WTC11 (cell line): ENCODE measurements around the gene MRPL14. TPM values are rescaled to one million over a fixed set of nuclear protein-coding genes. Genes with fewer than 3 reads are reported as not detected.

ENCODE experiments used
- ATAC-seq: fragments of 200-7000 bp; cut with Tn5 transposase; 2 replicates; pipeline ENCODE4 v1.10.0; 2021; ENCODE audit warnings: mild to moderate bottlenecking, moderate library complexity
- CTCF ChIA-PET: fragments of 300-600 bp; sonication (Branson Sonifier 250); formaldehyde crosslinking; loops from one replicate; lab custom pipeline; 2021; ENCODE audit warnings: antibody characterized with exemption; lab: Charles Lee
- POLR2A ChIA-PET: fragments of 350-600 bp; sonication (Branson Sonifier 250); formaldehyde crosslinking; loops from one replicate; lab custom pipeline; 2021; ENCODE audit warnings: antibody characterized with exemption; lab: Charles Lee
- DNase-seq: peaks from one replicate; pipeline ENCODE4 v3.0.0; 2021; ENCODE audit warnings: low spot score
- H3K27ac Mint-ChIP-seq: 2 replicates; pipeline ENCODE4 v1.8.0; 2021; ENCODE audit warnings: mixed read lengths
- H3K27me3 Mint-ChIP-seq: 2 replicates; pipeline ENCODE4 v1.8.0; 2021; ENCODE audit warnings: low read depth, mild to moderate bottlenecking, moderate library complexity, mixed read lengths
- H3K36me3 Mint-ChIP-seq: 2 replicates; pipeline ENCODE4 v1.8.0; 2021; ENCODE audit warnings: mixed read lengths
- H3K4me1 Mint-ChIP-seq: 2 replicates; pipeline ENCODE4 v1.8.0; 2022; ENCODE audit warnings: mixed read lengths
- H3K4me3 Mint-ChIP-seq: 2 replicates; pipeline ENCODE4 v1.8.0; 2021; ENCODE audit warnings: mild to moderate bottlenecking, moderate library complexity, mixed read lengths
- H3K9me3 Mint-ChIP-seq: 2 replicates; pipeline ENCODE4 v1.8.0; 2021; ENCODE audit warnings: mixed read lengths
- ATF1 ChIP-seq: sonication (generic); formaldehyde crosslinking; IDR thresholded peaks from 2 replicates; pipeline ENCODE4 v1.8.1; 2023; ENCODE audit warnings: mild to moderate bottlenecking, moderate library complexity, missing genetic modification reagents
- ELF4 ChIP-seq: sonication (generic); formaldehyde crosslinking; IDR thresholded peaks from 2 replicates; pipeline ENCODE4 v1.8.1; 2022; ENCODE audit warnings: low read depth, mild to moderate bottlenecking, moderate library complexity, missing genetic modification reagents
- ESRRA ChIP-seq: sonication (generic); formaldehyde crosslinking; IDR thresholded peaks from 2 replicates; pipeline ENCODE4 v1.8.1; 2022; ENCODE audit warnings: mild to moderate bottlenecking, missing genetic modification reagents, borderline replicate concordance
- ETV6 ChIP-seq: sonication (generic); formaldehyde crosslinking; IDR thresholded peaks from 2 replicates; pipeline ENCODE4 v1.8.1; 2022; ENCODE audit warnings: mild to moderate bottlenecking, missing genetic modification reagents
- GRHL2 ChIP-seq: fragments of 250-450 bp; sonication (Bioruptor Pico); IDR thresholded peaks from 2 replicates; pipeline ENCODE4 v1.8.0; 2022; ENCODE audit warnings: mild to moderate bottlenecking, moderate library complexity; ENCODE audit not compliant: insufficient replicate concordance, severe bottlenecking
- JAZF1 ChIP-seq: fragments of 250-450 bp; sonication (Bioruptor Pico); IDR thresholded peaks from 2 replicates; pipeline ENCODE4 v1.9.0; 2021; ENCODE audit warnings: moderate library complexity, mild to moderate bottlenecking, inconsistent platforms
- NFATC4 ChIP-seq: fragments of 250-450 bp; sonication (Bioruptor Pico); IDR thresholded peaks from 2 replicates; pipeline ENCODE4 v1.9.0; 2021; ENCODE audit warnings: mild to moderate bottlenecking
- NR2C2 ChIP-seq: sonication (generic); formaldehyde crosslinking; IDR thresholded peaks from 2 replicates; pipeline ENCODE4 v1.8.0; 2022; ENCODE audit warnings: mild to moderate bottlenecking, missing genetic modification reagents
- RORB ChIP-seq: fragments of 250-450 bp; sonication (Bioruptor Pico); IDR thresholded peaks from 2 replicates; pipeline ENCODE4 v1.9.0; 2021; ENCODE audit warnings: mild to moderate bottlenecking
- SMAD4 ChIP-seq: sonication (generic); formaldehyde crosslinking; IDR thresholded peaks from 2 replicates; pipeline ENCODE4 v1.8.0; 2022; ENCODE audit warnings: mild to moderate bottlenecking, missing genetic modification reagents
- SP1 ChIP-seq: sonication (generic); formaldehyde crosslinking; conservative IDR thresholded peaks from 2 replicates; pipeline ENCODE4 v1.8.1; 2022; ENCODE audit warnings: missing genetic modification reagents
- TEAD1 ChIP-seq: sonication (generic); formaldehyde crosslinking; IDR thresholded peaks from 2 replicates; pipeline ENCODE4 v1.8.0; 2022; ENCODE audit warnings: mild to moderate bottlenecking, missing genetic modification reagents
- ZNF263 ChIP-seq: sonication (generic); formaldehyde crosslinking; IDR thresholded peaks from 2 replicates; pipeline ENCODE4 v1.8.1; 2022; ENCODE audit warnings: low read depth, mild to moderate bottlenecking, moderate library complexity, missing genetic modification reagents
- ZNF423 ChIP-seq: fragments of 250-450 bp; sonication (Bioruptor Pico); IDR thresholded peaks from 2 replicates; pipeline ENCODE4 v2.1.2; 2022; ENCODE audit warnings: mild to moderate bottlenecking, moderate library complexity
- ZNF671 ChIP-seq: fragments of 250-450 bp; sonication (Bioruptor Pico); IDR thresholded peaks from 2 replicates; pipeline ENCODE4 v1.8.0; 2021; ENCODE audit warnings: mild to moderate bottlenecking
- total RNA-seq: library from RNA; stranded (reverse); gene quantifications from 3 replicates; pipeline ENCODE4 v1.2.3, GENCODE V29; 2021
- TF ChIP-seq, protein P1 (sequence below): sonication (generic); formaldehyde crosslinking; IDR thresholded peaks from 2 replicates; pipeline ENCODE4 v1.8.1; 2023; ENCODE audit warnings: mild to moderate bottlenecking, missing genetic modification reagents, borderline replicate concordance
- TF ChIP-seq, protein P2 (sequence below): sonication (generic); formaldehyde crosslinking; IDR thresholded peaks from 2 replicates; pipeline ENCODE4 v1.8.1; 2023; ENCODE audit warnings: mild to moderate bottlenecking, missing genetic modification reagents
- TF ChIP-seq, protein P3 (sequence below): sonication (generic); formaldehyde crosslinking; IDR thresholded peaks from 2 replicates; pipeline ENCODE4 v1.8.0; 2022; ENCODE audit warnings: mild to moderate bottlenecking, missing genetic modification reagents
- TF ChIP-seq, protein P4 (sequence below): fragments of 250-450 bp; sonication (Bioruptor Pico); IDR thresholded peaks from 2 replicates; pipeline ENCODE4 v2.1.2; 2022; ENCODE audit warnings: mild to moderate bottlenecking, moderate library complexity
- TF ChIP-seq, protein P5 (sequence below): sonication (generic); formaldehyde crosslinking; IDR thresholded peaks from 2 replicates; pipeline ENCODE4 v1.8.1; 2023; ENCODE audit warnings: mild to moderate bottlenecking, missing genetic modification reagents, moderate library complexity
- TF ChIP-seq, protein P6 (sequence below): sonication (generic); formaldehyde crosslinking; IDR thresholded peaks from 2 replicates; pipeline ENCODE4 v1.8.0; 2023; ENCODE audit warnings: missing genetic modification reagents
- TF ChIP-seq, protein P7 (sequence below): sonication (generic); formaldehyde crosslinking; IDR thresholded peaks from 2 replicates; pipeline ENCODE4 v1.8.1; 2022; ENCODE audit warnings: low read depth, mild to moderate bottlenecking, moderate library complexity, missing genetic modification reagents, borderline replicate concordance

The MRPL14 gene
- total RNA-seq, 1 experiment from 2014 or later = 74.2 TPM

DNA sequence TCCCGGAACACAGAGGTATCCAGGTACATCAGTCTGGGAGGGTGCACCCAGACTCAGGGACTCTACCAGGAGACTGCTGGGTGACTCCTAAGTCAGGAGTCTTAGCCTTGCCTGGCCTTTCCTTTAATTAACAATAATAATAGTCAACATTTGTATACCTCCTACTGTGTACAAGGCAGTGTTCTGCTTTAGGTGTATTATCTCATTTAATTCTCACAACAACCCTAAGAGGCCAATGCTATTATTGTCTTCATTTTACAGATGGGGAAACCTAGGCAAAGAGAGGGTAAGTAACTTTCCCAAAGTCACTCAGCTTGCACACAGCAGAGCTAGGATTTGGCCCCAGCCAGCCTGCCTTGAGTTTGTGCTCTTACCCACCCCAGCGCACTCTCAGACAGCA lies 39.6 kb downstream of the MRPL14 start (continued):
- TF ChIP-seq ZNF263 (CRISPR knock-in tag) (no peak), GRHL2 (CRISPR knock-in tag) (no peak), RORB (CRISPR knock-in tag) (no peak), NFATC4 (CRISPR knock-in tag) (no peak), ESRRA (CRISPR knock-in tag) (no peak)
- TF ChIP-seq, protein P1, sequence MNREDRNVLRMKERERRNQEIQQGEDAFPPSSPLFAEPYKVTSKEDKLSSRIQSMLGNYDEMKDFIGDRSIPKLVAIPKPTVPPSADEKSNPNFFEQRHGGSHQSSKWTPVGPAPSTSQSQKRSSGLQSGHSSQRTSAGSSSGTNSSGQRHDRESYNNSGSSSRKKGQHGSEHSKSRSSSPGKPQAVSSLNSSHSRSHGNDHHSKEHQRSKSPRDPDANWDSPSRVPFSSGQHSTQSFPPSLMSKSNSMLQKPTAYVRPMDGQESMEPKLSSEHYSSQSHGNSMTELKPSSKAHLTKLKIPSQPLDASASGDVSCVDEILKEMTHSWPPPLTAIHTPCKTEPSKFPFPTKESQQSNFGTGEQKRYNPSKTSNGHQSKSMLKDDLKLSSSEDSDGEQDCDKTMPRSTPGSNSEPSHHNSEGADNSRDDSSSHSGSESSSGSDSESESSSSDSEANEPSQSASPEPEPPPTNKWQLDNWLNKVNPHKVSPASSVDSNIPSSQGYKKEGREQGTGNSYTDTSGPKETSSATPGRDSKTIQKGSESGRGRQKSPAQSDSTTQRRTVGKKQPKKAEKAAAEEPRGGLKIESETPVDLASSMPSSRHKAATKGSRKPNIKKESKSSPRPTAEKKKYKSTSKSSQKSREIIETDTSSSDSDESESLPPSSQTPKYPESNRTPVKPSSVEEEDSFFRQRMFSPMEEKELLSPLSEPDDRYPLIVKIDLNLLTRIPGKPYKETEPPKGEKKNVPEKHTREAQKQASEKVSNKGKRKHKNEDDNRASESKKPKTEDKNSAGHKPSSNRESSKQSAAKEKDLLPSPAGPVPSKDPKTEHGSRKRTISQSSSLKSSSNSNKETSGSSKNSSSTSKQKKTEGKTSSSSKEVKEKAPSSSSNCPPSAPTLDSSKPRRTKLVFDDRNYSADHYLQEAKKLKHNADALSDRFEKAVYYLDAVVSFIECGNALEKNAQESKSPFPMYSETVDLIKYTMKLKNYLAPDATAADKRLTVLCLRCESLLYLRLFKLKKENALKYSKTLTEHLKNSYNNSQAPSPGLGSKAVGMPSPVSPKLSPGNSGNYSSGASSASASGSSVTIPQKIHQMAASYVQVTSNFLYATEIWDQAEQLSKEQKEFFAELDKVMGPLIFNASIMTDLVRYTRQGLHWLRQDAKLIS = no peak
- TF ChIP-seq, protein P2, sequence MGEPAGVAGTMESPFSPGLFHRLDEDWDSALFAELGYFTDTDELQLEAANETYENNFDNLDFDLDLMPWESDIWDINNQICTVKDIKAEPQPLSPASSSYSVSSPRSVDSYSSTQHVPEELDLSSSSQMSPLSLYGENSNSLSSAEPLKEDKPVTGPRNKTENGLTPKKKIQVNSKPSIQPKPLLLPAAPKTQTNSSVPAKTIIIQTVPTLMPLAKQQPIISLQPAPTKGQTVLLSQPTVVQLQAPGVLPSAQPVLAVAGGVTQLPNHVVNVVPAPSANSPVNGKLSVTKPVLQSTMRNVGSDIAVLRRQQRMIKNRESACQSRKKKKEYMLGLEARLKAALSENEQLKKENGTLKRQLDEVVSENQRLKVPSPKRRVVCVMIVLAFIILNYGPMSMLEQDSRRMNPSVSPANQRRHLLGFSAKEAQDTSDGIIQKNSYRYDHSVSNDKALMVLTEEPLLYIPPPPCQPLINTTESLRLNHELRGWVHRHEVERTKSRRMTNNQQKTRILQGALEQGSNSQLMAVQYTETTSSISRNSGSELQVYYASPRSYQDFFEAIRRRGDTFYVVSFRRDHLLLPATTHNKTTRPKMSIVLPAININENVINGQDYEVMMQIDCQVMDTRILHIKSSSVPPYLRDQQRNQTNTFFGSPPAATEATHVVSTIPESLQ (CRISPR knock-in tag) = no peak
- TF ChIP-seq, all 79 proteins: peak for 0

DNA sequence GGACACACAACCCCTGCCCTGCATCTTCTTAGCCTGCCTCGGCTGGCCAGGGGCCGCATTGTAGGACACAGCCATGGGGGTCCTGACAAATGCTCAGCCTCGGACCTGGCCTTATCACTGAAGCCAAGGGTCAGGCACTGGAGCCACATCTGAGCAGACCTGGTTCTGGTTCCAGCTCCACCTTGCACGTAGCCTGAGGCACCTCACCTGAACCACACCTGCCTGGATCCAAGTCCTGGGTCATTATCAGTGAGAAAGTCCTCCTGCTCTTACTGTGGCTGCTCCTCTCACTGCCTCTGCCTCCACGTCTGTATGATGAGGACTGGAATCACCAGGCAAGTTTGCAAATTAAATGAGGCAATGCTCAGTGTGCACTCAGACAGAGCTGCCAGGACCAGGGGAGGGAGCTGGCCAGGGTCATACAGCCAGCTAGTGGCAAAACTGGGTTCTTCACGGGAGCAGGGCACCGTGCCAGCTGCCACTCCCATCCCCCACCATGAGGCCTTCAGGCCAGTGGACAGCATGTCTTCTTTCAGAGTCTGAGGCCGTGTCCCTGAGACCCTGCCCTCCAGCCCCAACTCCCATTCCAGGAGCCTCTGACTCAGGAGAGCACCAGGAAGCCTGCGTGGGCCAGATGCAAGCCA lies 40.2 kb downstream of the MRPL14 start:
- DNase-seq (no peak), ATAC-seq (no peak)
- H3K36me3 Mint-ChIP-seq = no peaks in the 10 kb centered on the region
- no peak overlapping the region for H3K4me3 Mint-ChIP-seq
- no peak overlapping the region for H3K27ac Mint-ChIP-seq
- no peaks in the 10 kb centered on the region for H3K9me3 Mint-ChIP-seq
- H3K4me1 Mint-ChIP-seq = peaks cover 7% of the 10 kb centered on the region
- TF ChIP-seq SP1 (no peak), ZNF671 (CRISPR knock-in tag) (no peak), NR2C2 (CRISPR knock-in tag) (no peak), ZNF423 (CRISPR knock-in tag) (no peak)
- TF ChIP-seq, protein P3, sequence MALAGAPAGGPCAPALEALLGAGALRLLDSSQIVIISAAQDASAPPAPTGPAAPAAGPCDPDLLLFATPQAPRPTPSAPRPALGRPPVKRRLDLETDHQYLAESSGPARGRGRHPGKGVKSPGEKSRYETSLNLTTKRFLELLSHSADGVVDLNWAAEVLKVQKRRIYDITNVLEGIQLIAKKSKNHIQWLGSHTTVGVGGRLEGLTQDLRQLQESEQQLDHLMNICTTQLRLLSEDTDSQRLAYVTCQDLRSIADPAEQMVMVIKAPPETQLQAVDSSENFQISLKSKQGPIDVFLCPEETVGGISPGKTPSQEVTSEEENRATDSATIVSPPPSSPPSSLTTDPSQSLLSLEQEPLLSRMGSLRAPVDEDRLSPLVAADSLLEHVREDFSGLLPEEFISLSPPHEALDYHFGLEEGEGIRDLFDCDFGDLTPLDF (CRISPR knock-in tag) = no peak
- H3K27me3 Mint-ChIP-seq = no peaks in the 10 kb centered on the region; the same call in 1 of the 2 replicates
- ChIA-PET POLR2A (no interaction called here), CTCF (interaction anchor here (0.5 to 1.9 kb wide), 2 partner anchors 147 to 265 kb away, joined by 3 to 5 read pairs; no protein-coding TSS in a partner anchor)

DNA sequence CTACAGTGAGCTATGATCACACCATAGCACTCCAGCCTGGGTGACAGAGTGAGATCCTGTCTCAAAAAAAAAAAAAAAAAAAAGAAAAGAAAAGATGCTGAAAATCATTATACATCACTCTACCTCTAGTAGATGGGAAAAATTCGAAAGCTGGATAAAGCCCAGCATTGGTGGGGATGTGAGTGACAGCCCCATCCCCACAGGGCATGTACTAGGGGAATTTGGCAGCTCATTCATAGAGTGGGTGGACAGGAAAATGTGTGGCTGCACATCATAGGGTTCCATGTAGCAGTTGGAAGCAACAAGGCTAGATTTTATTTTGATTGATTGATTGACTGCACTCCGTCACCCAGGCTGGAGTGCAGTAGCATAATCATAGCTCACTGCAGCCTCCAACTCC lies 42.0 kb downstream of the MRPL14 start:
- POLR2A ChIA-PET = interaction anchor here (0.5 to 0.7 kb wide), 3 partner anchors 48 to 293 kb away, joined by 3 to 5 read pairs (median 4); no protein-coding TSS in a partner anchor
- Mint-ChIP-seq H3K4me1 (peaks cover 7% of the 10 kb centered on the region), H3K27me3 (no peaks in the 10 kb centered on the region; the same call in 1 of the 2 replicates), H3K9me3 (no peaks in the 10 kb centered on the region), H3K36me3 (no peaks in the 10 kb centered on the region), H3K27ac (no peak overlapping the region), H3K4me3 (no peak overlapping the region)
- DNase-seq = no peak
- CTCF ChIA-PET = interaction anchor here (0.6 to 2.0 kb wide), 9 partner anchors 9 to 149 kb away, joined by 3 to 6 read pairs (median 3); no protein-coding TSS in a partner anchor
- ATAC-seq = no peak
- TF ChIP-seq ETV6 (CRISPR knock-in tag) (no peak), ELF4 (CRISPR knock-in tag) (no peak), SMAD4 (CRISPR knock-in tag) (no peak), TEAD1 (CRISPR knock-in tag) (no peak), JAZF1 (CRISPR knock-in tag) (no peak), ATF1 (CRISPR knock-in tag) (no peak)
- TF ChIP-seq, protein P4, sequence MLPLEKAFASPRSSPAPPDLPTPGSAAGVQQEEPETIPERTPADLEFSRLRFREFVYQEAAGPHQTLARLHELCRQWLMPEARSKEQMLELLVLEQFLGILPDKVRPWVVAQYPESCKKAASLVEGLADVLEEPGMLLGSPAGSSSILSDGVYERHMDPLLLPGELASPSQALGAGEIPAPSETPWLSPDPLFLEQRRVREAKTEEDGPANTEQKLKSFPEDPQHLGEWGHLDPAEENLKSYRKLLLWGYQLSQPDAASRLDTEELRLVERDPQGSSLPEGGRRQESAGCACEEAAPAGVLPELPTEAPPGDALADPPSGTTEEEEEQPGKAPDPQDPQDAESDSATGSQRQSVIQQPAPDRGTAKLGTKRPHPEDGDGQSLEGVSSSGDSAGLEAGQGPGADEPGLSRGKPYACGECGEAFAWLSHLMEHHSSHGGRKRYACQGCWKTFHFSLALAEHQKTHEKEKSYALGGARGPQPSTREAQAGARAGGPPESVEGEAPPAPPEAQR (CRISPR knock-in tag) = no peak
- TF ChIP-seq, protein P5, sequence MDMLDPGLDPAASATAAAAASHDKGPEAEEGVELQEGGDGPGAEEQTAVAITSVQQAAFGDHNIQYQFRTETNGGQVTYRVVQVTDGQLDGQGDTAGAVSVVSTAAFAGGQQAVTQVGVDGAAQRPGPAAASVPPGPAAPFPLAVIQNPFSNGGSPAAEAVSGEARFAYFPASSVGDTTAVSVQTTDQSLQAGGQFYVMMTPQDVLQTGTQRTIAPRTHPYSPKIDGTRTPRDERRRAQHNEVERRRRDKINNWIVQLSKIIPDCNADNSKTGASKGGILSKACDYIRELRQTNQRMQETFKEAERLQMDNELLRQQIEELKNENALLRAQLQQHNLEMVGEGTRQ = no peak
- TF ChIP-seq, protein P6, sequence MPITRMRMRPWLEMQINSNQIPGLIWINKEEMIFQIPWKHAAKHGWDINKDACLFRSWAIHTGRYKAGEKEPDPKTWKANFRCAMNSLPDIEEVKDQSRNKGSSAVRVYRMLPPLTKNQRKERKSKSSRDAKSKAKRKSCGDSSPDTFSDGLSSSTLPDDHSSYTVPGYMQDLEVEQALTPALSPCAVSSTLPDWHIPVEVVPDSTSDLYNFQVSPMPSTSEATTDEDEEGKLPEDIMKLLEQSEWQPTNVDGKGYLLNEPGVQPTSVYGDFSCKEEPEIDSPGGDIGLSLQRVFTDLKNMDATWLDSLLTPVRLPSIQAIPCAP (CRISPR knock-in tag) = no peak
- TF ChIP-seq, protein P7, sequence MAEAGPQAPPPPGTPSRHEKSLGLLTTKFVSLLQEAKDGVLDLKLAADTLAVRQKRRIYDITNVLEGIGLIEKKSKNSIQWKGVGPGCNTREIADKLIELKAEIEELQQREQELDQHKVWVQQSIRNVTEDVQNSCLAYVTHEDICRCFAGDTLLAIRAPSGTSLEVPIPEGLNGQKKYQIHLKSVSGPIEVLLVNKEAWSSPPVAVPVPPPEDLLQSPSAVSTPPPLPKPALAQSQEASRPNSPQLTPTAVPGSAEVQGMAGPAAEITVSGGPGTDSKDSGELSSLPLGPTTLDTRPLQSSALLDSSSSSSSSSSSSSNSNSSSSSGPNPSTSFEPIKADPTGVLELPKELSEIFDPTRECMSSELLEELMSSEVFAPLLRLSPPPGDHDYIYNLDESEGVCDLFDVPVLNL (CRISPR knock-in tag) = no peak
